BJ (cell line): Measurements from ENCODE around the gene ARMC3. TPM values are rescaled to one million over a fixed set of nuclear protein-coding genes. Genes with fewer than 3 reads are reported as not detected.

Experiments used
- CTCF ChIA-PET: fragments of 350-600 bp; formaldehyde crosslinking; extraction: SDS; loops from one replicate; lab custom pipeline; 2021; ENCODE audit warnings: antibody characterized with exemption, inconsistent platforms; lab: Yijun Ruan, JAX
- POLR2A ChIA-PET: fragments of 300-600 bp; sonication (Branson Sonifier 250); formaldehyde crosslinking; extraction: SDS; loops from one replicate; lab custom pipeline; 2021; ENCODE audit warnings: antibody characterized with exemption; lab: Charles Lee
- DNase-seq: peaks from one replicate; pipeline ENCODE4 v3.0.0-alpha.2; 2011; ENCODE audit warnings: low read depth
- H3K27me3 ChIP-seq: 2 replicates; pipeline ENCODE4 v1.6.0; 2011; ENCODE audit warnings: low read length; ENCODE audit not compliant: control insufficient read depth, insufficient read depth
- H3K36me3 ChIP-seq: 2 replicates; pipeline ENCODE4 v1.5.1; 2011; ENCODE audit warnings: low read length; ENCODE audit not compliant: control insufficient read depth, insufficient read depth
- H3K4me3 ChIP-seq: 2 replicates; pipeline ENCODE4 v1.5.1; 2011; ENCODE audit warnings: low read depth, mild to moderate bottlenecking, control low read depth, low read length
- polyA plus RNA-seq: library from polyadenylated mRNA; depleted of rRNA; stranded (reverse); fragments of >200 nt; gene quantifications from 2 replicates; pipeline ENCODE4 v1.2.3, GENCODE V29; 2011
- TF ChIP-seq, protein P1 (sequence below): IDR thresholded peaks from 2 replicates; pipeline ENCODE4 v1.5.1; 2011; ENCODE audit warnings: low read depth, mild to moderate bottlenecking, control low read depth, inconsistent platforms, low read length, moderate library complexity; ENCODE audit not compliant: insufficient read depth

The ARMC3 gene
- polyA plus RNA-seq, 1 experiment: not detected

DNA sequence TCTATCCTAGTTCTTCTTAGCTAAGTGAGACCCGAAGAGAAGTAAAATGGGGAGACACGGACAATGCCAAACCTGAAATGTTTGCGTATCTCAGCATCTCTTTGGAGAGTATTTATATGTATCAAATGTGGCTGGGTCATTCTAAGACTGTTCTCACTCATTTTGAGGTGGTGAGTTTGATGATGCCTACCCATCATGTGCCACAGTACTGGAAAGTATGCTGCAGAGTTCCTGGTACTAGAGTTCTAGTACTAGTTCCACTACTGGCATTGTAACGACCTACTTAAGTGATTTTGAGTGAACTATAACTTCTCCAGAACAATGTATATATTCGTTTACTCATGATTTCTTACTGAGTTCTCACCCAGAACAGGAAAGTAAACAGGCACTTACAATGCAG is 41.9 kb downstream of the ARMC3 start:
- POLR2A ChIA-PET: no interaction called here
- Histone ChIP-seq H3K4me3 (no peak overlapping the region), H3K36me3 (no peaks in the 10 kb centered on the region), H3K27me3 (peaks cover 1% of the 10 kb centered on the region)
- DNase-seq: no peak
- TF ChIP-seq, protein P1, sequence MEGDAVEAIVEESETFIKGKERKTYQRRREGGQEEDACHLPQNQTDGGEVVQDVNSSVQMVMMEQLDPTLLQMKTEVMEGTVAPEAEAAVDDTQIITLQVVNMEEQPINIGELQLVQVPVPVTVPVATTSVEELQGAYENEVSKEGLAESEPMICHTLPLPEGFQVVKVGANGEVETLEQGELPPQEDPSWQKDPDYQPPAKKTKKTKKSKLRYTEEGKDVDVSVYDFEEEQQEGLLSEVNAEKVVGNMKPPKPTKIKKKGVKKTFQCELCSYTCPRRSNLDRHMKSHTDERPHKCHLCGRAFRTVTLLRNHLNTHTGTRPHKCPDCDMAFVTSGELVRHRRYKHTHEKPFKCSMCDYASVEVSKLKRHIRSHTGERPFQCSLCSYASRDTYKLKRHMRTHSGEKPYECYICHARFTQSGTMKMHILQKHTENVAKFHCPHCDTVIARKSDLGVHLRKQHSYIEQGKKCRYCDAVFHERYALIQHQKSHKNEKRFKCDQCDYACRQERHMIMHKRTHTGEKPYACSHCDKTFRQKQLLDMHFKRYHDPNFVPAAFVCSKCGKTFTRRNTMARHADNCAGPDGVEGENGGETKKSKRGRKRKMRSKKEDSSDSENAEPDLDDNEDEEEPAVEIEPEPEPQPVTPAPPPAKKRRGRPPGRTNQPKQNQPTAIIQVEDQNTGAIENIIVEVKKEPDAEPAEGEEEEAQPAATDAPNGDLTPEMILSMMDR: no peak
- CTCF ChIA-PET: no interaction called here

DNA sequence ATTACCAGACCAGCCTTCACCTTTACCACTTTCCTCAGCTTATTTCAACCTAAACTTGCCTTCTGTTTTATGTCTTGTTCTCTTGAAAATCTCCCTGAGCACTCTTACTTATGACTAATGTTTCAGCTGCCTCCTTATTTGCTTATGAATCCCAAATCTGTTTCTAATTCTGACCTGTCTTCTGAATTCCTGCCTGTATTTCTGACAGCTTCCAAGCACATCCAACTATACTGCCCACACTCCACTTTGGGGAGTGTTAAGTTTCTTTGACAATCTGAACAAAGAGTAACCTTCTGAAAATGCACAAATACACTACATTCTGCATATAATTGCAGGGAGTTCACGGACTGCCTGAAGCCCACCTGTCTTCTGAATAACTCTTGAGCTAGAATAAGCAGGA is 48.7 kb downstream of the ARMC3 start:
- Histone ChIP-seq H3K36me3 (no peaks in the 10 kb centered on the region), H3K27me3 (peaks cover 2% of the 10 kb centered on the region; the same call in 1 of the 2 replicates), H3K4me3 (no peak overlapping the region)
- DNase-seq: no peak
- TF ChIP-seq, protein P1: no peak
- ChIA-PET CTCF (interaction anchor here (2.0 kb wide), 1 partner anchor 13 kb away, joined by 8 read pairs; no protein-coding TSS in a partner anchor), POLR2A (no interaction called here)

DNA sequence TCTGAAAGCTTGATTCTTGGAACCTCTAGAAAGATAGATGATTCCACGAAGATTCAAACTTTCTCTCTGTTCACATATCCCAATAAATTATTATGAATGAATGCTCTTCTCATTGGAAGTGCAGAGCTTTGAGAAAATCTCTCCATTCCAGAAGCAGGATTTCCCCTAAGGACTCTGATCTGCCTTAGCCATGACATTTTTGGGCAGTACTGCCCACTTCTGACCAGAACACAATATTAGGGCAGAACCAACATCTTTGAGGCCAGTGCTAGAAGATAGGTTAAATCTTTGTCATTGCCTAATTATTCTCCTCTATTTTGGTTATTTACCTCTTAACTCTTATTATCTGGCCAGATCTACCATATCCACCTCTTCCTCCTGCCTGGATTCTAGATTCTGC is 49.9 kb downstream of the ARMC3 start:
- Histone ChIP-seq H3K36me3 (no peaks in the 10 kb centered on the region), H3K4me3 (no peak overlapping the region), H3K27me3 (peaks cover 2% of the 10 kb centered on the region; the same call in 1 of the 2 replicates)
- TF ChIP-seq, protein P1: no peak
- no peak for DNase-seq
- POLR2A ChIA-PET: no interaction called here
- CTCF ChIA-PET: interaction anchor here (1.2 kb wide), 1 partner anchor 11 kb away, joined by 4 read pairs; no protein-coding TSS in a partner anchor

GRCh38 chr10:22978287-22978686 is 50.4 kb downstream of the ARMC3 start:
- H3K27me3 ChIP-seq: peaks cover 2% of the 10 kb centered on the region; the same call in 1 of the 2 replicates
- TF ChIP-seq, protein P1: no peak
- no peak overlapping the region for H3K4me3 ChIP-seq
- no peak for DNase-seq
- CTCF ChIA-PET: interaction anchor here (1.2 kb wide), 1 partner anchor 11 kb away, joined by 4 read pairs; no protein-coding TSS in a partner anchor
- no peaks in the 10 kb centered on the region for H3K36me3 ChIP-seq
- POLR2A ChIA-PET: no interaction called here

DNA sequence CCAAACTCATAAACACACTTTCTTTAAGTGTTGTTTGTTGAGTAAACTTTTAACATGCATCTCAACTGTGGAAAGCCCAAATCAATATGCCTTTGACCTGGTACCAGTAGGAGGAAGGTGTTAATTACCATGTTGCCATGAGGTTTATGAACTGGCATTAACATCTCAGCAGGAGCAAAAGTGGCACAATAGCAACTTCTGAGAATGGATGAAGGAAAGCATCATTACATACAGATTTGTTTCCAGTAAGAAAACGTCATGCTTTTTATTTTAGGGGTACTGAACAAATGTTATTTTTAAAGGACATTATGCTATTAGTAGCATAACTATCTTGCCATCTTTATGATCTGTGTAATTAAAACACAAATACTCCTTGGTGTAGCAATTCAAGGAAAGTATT is 51.1 kb downstream of the ARMC3 start:
- ChIA-PET CTCF (no interaction called here), POLR2A (no interaction called here)

More for the DNA sequence above, 51.1 kb downstream of the ARMC3 start:
- TF ChIP-seq, protein P1: no peak
- Histone ChIP-seq H3K36me3 (no peaks in the 10 kb centered on the region), H3K27me3 (peaks cover 2% of the 10 kb centered on the region; the same call in 1 of the 2 replicates), H3K4me3 (no peak overlapping the region)
- DNase-seq: no peak
